ENCODE measurements around the gene DEPDC7. TPM values are rescaled to one million over a fixed set of nuclear protein-coding genes. Genes with fewer than 3 reads are reported as not detected.

DEPDC7 gene
- total and polyA plus RNA-seq, 2 donors (not counting 1 experiment from before 2014, with no cell fraction given), result 0.07 TPM; not detected in 1

DNA sequence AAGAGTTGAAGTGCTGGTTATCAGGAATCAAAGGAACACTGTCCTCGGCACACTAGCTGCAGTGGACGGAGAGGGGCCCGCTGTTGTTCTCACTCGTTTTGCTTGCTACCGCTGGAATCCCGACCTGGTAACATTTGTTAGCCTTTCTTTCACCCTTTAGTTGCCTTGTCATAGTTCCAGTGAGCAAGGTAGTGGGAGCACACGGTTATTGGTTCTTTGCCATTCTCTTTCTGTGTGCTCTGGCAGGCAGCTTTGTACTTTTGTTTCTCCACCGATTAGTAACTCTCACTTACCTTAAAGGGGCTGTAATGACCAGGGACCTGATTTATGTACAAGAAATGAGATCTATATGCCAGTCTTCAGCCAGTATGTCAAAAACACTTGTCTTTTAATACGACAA, 1.8 kb downstream of the DEPDC7 start:
- no peak overlapping the region for H3K4me2 ChIP-seq (replicated peaks; ENCODE audit: low read depth, low read length, poor library complexity, severe bottlenecking)
- no peak for ATAC-seq (ENCODE audit: low read depth)
- Mint-ChIP-seq H3K9me3 (ENCODE audit: insufficient read depth) (no peaks in the 10 kb centered on the region), H3K4me3 (no peak overlapping the region), H3K27me3 (peaks cover 61% of the 10 kb centered on the region), H3K27ac (no peak overlapping the region), H3K4me1 (peaks cover 10% of the 10 kb centered on the region)
- 100% methylated on average over 5 of the region's 9 CpGs for WGBS (ENCODE audit: insufficient coverage)
- H3K36me3 ChIP-seq (replicated peaks in 1 of 2; ENCODE audit: control extremely low read depth in 1 of 2, control insufficient read depth in 1 of 2, extremely low read depth in 1 of 2, insufficient read depth in 2 of 2, low read length in 1 of 2), result no peaks in the 10 kb centered on the region
- H3K79me2 ChIP-seq (ENCODE audit: control insufficient read depth, insufficient read depth, low read length), result no peaks in the 10 kb centered on the region
- no peak overlapping the region for H3K27ac ChIP-seq (ENCODE audit: low read length in 2 of 2)
- peaks cover 5 to 11% of the 10 kb centered on the region in 2 donors for H3K4me1 ChIP-seq (ENCODE audit: control insufficient read depth in 2 of 2, insufficient read depth in 2 of 2, low read length in 2 of 2)
- ChIA-PET CTCF (interaction anchor here (0.9 kb wide), 1 partner anchor 48 kb away, joined by 3 read pairs; no protein-coding TSS in a partner anchor), POLR2A (no interaction called here)
- H3K4me3 ChIP-seq (ENCODE audit: control extremely low read depth in 1 of 5, extremely low read depth in 1 of 5, insufficient read depth in 1 of 5, low read depth in 2 of 5, low read length in 4 of 5), result no peak overlapping the region
- intact Hi-C loops (cut with micrococcal nuclease), result loop anchor here (1.0 kb wide), 1 partner anchor 22 kb away; the partner anchor contains the start of gene TCP11L1
- no peak for TF ChIP-seq CTCF (IDR thresholded peaks at IDR 0.05)
- TF ChIP-seq EZH2 (IDR thresholded peaks at IDR 0.05; ENCODE audit: borderline replicate concordance, insufficient read depth, low read depth, low read length, poor library complexity, severe bottlenecking), result no peak
- no peak overlapping the region for H3K9ac ChIP-seq (ENCODE audit: low read length)
- H4K20me1 ChIP-seq (ENCODE audit: control insufficient read depth, insufficient read depth, low read length, poor library complexity, severe bottlenecking), result no peaks in the 10 kb centered on the region
- no peak overlapping the region for H2AFZ ChIP-seq (ENCODE audit: insufficient read depth, low read depth, low read length, poor library complexity, severe bottlenecking)
- H3K27me3 ChIP-seq (replicated peaks in 1 of 4; ENCODE audit: control extremely low read depth in 1 of 4, control insufficient read depth in 3 of 4, insufficient read depth in 4 of 4, low read length in 3 of 4), result peaks cover 0 to 33% (median 26%) of the 10 kb centered on the region in 4 experiments
- DNase-seq, result no peak
- H3K9me3 ChIP-seq (ENCODE audit: control extremely low read depth in 1 of 3, control insufficient read depth in 2 of 3, insufficient read depth in 1 of 3, low read length in 2 of 3), result peaks cover 0 to 9% (median 0%) of the 10 kb centered on the region in 3 donors

- Mint-ChIP-seq H3K27ac (no peak overlapping the region), H3K4me3 (no peak overlapping the region), H3K9me3 (ENCODE audit: insufficient read depth) (no peaks in the 10 kb centered on the region), H3K4me1 (peaks cover 10% of the 10 kb centered on the region), H3K27me3 (peaks cover 61% of the 10 kb centered on the region)
- H3K4me3 ChIP-seq (ENCODE audit: control extremely low read depth in 1 of 5, extremely low read depth in 1 of 5, insufficient read depth in 1 of 5, low read depth in 2 of 5, low read length in 4 of 5), result no peak overlapping the region
- no peaks in the 10 kb centered on the region for H3K79me2 ChIP-seq (ENCODE audit: control insufficient read depth, insufficient read depth, low read length)
- ATAC-seq (ENCODE audit: low read depth) (no peak), DNase-seq (no peak)
- no peak overlapping the region for H3K27ac ChIP-seq (ENCODE audit: low read length in 2 of 2)
- TF ChIP-seq EZH2 (IDR thresholded peaks at IDR 0.05; ENCODE audit: borderline replicate concordance, insufficient read depth, low read depth, low read length, poor library complexity, severe bottlenecking), result no peak
- no peak for TF ChIP-seq CTCF (IDR thresholded peaks at IDR 0.05)
- peaks cover 0 to 9% (median 0%) of the 10 kb centered on the region in 3 donors for H3K9me3 ChIP-seq (ENCODE audit: control extremely low read depth in 1 of 3, control insufficient read depth in 2 of 3, insufficient read depth in 1 of 3, low read length in 2 of 3)
- no peak overlapping the region for H2AFZ ChIP-seq (ENCODE audit: insufficient read depth, low read depth, low read length, poor library complexity, severe bottlenecking)
- intact Hi-C loops (cut with micrococcal nuclease), result loop anchor here (1.0 kb wide), 1 partner anchor 21 kb away; the partner anchor contains the start of gene TCP11L1
- no peaks in the 10 kb centered on the region for H4K20me1 ChIP-seq (ENCODE audit: control insufficient read depth, insufficient read depth, low read length, poor library complexity, severe bottlenecking)
- no CpG with 5 or more reads among the region's 3 CpGs for WGBS (ENCODE audit: insufficient coverage)
- H3K9ac ChIP-seq (ENCODE audit: low read length), result no peak overlapping the region
- peaks cover 0 to 33% (median 26%) of the 10 kb centered on the region in 4 experiments for H3K27me3 ChIP-seq (replicated peaks in 1 of 4; ENCODE audit: control extremely low read depth in 1 of 4, control insufficient read depth in 3 of 4, insufficient read depth in 4 of 4, low read length in 3 of 4)
- no peak overlapping the region for H3K4me2 ChIP-seq (replicated peaks; ENCODE audit: low read depth, low read length, poor library complexity, severe bottlenecking)
- ChIA-PET POLR2A (no interaction called here), CTCF (no interaction called here)
- H3K36me3 ChIP-seq (replicated peaks in 1 of 2; ENCODE audit: control extremely low read depth in 1 of 2, control insufficient read depth in 1 of 2, extremely low read depth in 1 of 2, insufficient read depth in 2 of 2, low read length in 1 of 2), result no peaks in the 10 kb centered on the region
- H3K4me1 ChIP-seq (ENCODE audit: control insufficient read depth in 2 of 2, insufficient read depth in 2 of 2, low read length in 2 of 2), result peaks cover 5 to 11% of the 10 kb centered on the region in 2 donors
These were observed 2.3 kb downstream of the DEPDC7 start for GRCh38 chr11:33017965-33018364.

Data from B cell (primary cell).